ENCODE data around the gene CDKL5.

The CDKL5 gene

GRCh38 chrX:18638398-18638797, 213.0 kb downstream of the CDKL5 start:
- no peak overlapping the region for H3K27ac ChIP-seq (ENCODE audit: poor library complexity, severe bottlenecking)
- no peaks in the 10 kb centered on the region for H3K4me1 ChIP-seq (ENCODE audit: insufficient read depth, poor library complexity, severe bottlenecking)
- no peak for DNase-seq (ENCODE audit: low spot score)
- H3K4me3 ChIP-seq (ENCODE audit: severe bottlenecking): no peak overlapping the region
- ATAC-seq (ENCODE audit: low read depth): no peak
- TF ChIP-seq CTCF (IDR thresholded peaks at IDR 0.05; ENCODE audit: poor library complexity, severe bottlenecking): no peak
- H3K36me3 ChIP-seq (ENCODE audit: low read depth): no peaks in the 10 kb centered on the region
- no peaks in the 10 kb centered on the region for H3K9me3 ChIP-seq (ENCODE audit: severe bottlenecking)
- H3K27me3 ChIP-seq (ENCODE audit: insufficient read depth, poor library complexity, severe bottlenecking): no peaks in the 10 kb centered on the region

- Histone ChIP-seq H3K4me3 (ENCODE audit: severe bottlenecking) (no peak overlapping the region), H3K4me1 (ENCODE audit: insufficient read depth, poor library complexity, severe bottlenecking) (no peaks in the 10 kb centered on the region), H3K27me3 (ENCODE audit: insufficient read depth, poor library complexity, severe bottlenecking) (no peaks in the 10 kb centered on the region), H3K27ac (ENCODE audit: poor library complexity, severe bottlenecking) (no peak overlapping the region), H3K9me3 (ENCODE audit: severe bottlenecking) (no peaks in the 10 kb centered on the region), H3K36me3 (ENCODE audit: low read depth) (no peaks in the 10 kb centered on the region)
- DNase-seq (ENCODE audit: low spot score) (no peak), ATAC-seq (ENCODE audit: low read depth) (no peak)
- TF ChIP-seq CTCF (IDR thresholded peaks at IDR 0.05; ENCODE audit: poor library complexity, severe bottlenecking): no peak
Observed at GRCh38 chrX:18639280-18639679, 213.9 kb downstream of the CDKL5 start.

DNA sequence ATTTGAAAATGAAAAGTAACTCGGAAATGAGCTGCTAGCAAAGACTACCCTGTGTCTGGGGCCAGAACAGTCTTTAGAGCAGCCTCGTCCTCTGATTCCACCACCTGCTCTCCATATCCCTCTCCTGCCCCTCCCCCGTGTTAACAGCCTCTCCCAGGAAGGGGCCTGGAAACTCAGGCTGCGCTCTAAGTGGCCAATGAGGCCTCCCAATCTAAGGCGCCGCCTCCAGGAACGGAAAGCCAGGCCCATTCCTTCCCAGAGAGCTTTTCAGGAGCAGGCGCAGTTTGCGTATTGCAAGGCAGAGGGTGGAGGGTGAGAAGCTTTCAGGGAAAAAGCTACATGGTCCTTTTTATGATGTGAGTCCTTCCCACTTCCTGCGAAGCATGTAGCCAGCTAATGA, 215.3 kb downstream of the CDKL5 start:
- ATAC-seq (ENCODE audit: low read depth) (no peak), DNase-seq (ENCODE audit: low spot score) (no peak)
- Histone ChIP-seq H3K27ac (ENCODE audit: poor library complexity, severe bottlenecking) (no peak overlapping the region), H3K4me1 (ENCODE audit: insufficient read depth, poor library complexity, severe bottlenecking) (no peaks in the 10 kb centered on the region), H3K27me3 (ENCODE audit: insufficient read depth, poor library complexity, severe bottlenecking) (no peaks in the 10 kb centered on the region), H3K9me3 (ENCODE audit: severe bottlenecking) (no peaks in the 10 kb centered on the region), H3K4me3 (ENCODE audit: severe bottlenecking) (no peak overlapping the region), H3K36me3 (ENCODE audit: low read depth) (no peaks in the 10 kb centered on the region)
- TF ChIP-seq CTCF (IDR thresholded peaks at IDR 0.05; ENCODE audit: poor library complexity, severe bottlenecking): no peak

DNA sequence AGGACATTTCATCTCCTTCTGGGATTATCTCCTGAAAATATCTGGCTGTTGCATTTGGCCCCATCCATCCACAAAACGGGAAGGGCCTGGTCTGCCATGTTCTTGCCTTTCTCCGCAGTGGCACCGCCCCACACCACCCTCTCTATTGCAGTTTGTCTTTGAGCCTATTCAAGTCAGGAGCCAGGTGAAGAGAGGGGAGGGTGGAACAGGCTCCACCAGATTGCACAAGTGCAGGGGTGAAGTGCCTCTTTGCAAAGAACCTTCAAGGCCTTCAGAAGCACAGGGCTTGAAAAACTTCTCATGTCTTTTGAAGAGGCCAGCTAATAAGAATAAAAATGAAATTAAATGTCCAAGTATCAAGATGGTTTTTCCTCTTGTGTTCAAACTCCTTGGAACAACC, 217.8 kb downstream of the CDKL5 start:
- no peaks in the 10 kb centered on the region for H3K4me1 ChIP-seq (ENCODE audit: insufficient read depth, poor library complexity, severe bottlenecking)
- H3K27me3 ChIP-seq (ENCODE audit: insufficient read depth, poor library complexity, severe bottlenecking): no peaks in the 10 kb centered on the region
- H3K36me3 ChIP-seq (ENCODE audit: low read depth): no peaks in the 10 kb centered on the region
- H3K9me3 ChIP-seq (ENCODE audit: severe bottlenecking): no peaks in the 10 kb centered on the region
- ATAC-seq (ENCODE audit: low read depth) (no peak), DNase-seq (ENCODE audit: low spot score) (no peak)
- TF ChIP-seq CTCF (IDR thresholded peaks at IDR 0.05; ENCODE audit: poor library complexity, severe bottlenecking): no peak
- no peak overlapping the region for H3K27ac ChIP-seq (ENCODE audit: poor library complexity, severe bottlenecking)
- no peak overlapping the region for H3K4me3 ChIP-seq (ENCODE audit: severe bottlenecking)

- Histone ChIP-seq H3K9me3 (ENCODE audit: severe bottlenecking) (no peaks in the 10 kb centered on the region), H3K27me3 (ENCODE audit: insufficient read depth, poor library complexity, severe bottlenecking) (no peaks in the 10 kb centered on the region), H3K27ac (ENCODE audit: poor library complexity, severe bottlenecking) (no peak overlapping the region), H3K36me3 (ENCODE audit: low read depth) (no peaks in the 10 kb centered on the region), H3K4me1 (ENCODE audit: insufficient read depth, poor library complexity, severe bottlenecking) (no peaks in the 10 kb centered on the region), H3K4me3 (ENCODE audit: severe bottlenecking) (no peak overlapping the region)
- ATAC-seq (ENCODE audit: low read depth) (no peak), DNase-seq (ENCODE audit: low spot score) (no peak)
- TF ChIP-seq CTCF (IDR thresholded peaks at IDR 0.05; ENCODE audit: poor library complexity, severe bottlenecking): no peak
Observed at GRCh38 chrX:18643853-18644252, 218.4 kb downstream of the CDKL5 start.
